Vagina (tissue), 2 donors: ENCODE data around the gene BEAN1.

ENCODE experiments used
- CTCF ChIP-seq, 3 experiments: fragments of 450-650 bp in 2 of 3; fragments of 200-600 bp in 1 of 3; sonication (generic) in 1 of 3; IDR thresholded peaks; one replicate each; pipeline ENCODE4 v1.5.1; 2017 to 2019; ENCODE audit warnings: antibody characterized with exemption in 3 of 3, mild to moderate bottlenecking in 2 of 3, moderate library complexity in 2 of 3
- POLR2A ChIP-seq, 2 donors: fragments of 450-650 bp; IDR thresholded peaks; one replicate each; pipeline ENCODE4 v1.6.1; 2017; ENCODE audit warnings: antibody characterized with exemption in 2 of 2, mild to moderate bottlenecking in 2 of 2, moderate library complexity in 2 of 2
- POLR2AphosphoS5 ChIP-seq, 2 donors: sonication (generic); formaldehyde crosslinking; IDR thresholded peaks; one replicate each; pipeline ENCODE4 v1.9.0; 2017; ENCODE audit warnings: antibody characterized with exemption in 2 of 2, mild to moderate bottlenecking in 2 of 2, low read depth in 1 of 2; ENCODE audit not compliant: insufficient read depth in 1 of 2

GRCh38 chr16:66403531-66404145, 23.5 kb upstream of the BEAN1 start:
- TF ChIP-seq CTCF (IDR thresholded peaks at IDR 0.05) (no peak), POLR2A (IDR thresholded peaks at IDR 0.05) (no peak), POLR2AphosphoS5 (IDR thresholded peaks at IDR 0.05; ENCODE audit: insufficient read depth in 1 of 2, low read depth in 1 of 2) (no peak)
